ENCODE data around the gene SSB. TPM values are rescaled to one million over a fixed set of nuclear protein-coding genes. Genes with fewer than 3 reads are reported as not detected.
"Not testable (repeated sequence)": the region's sequence is repeated elsewhere in the genome, so short reads cannot be mapped to it uniquely, and the experiment has no call there.

The SSB gene
- total and polyA plus RNA-seq, 8 donors: 30.7 to 94.2 (median 55.4) TPM

GRCh38 chr2:169818241-169818640 is 19.6 kb downstream of the SSB start:
- TF ChIP-seq POLR2AphosphoS5 (IDR thresholded peaks at IDR 0.05) (no peak), CTCF (IDR thresholded peaks at IDR 0.05) (no peak), EP300 (IDR thresholded peaks at IDR 0.05) (no peak), POLR2A (IDR thresholded peaks at IDR 0.05) (no peak)
- no peak for DNase-seq
- intact Hi-C loops (cut with DNase I; ENCODE audit: low total_unique reads): no loop called here
- Histone ChIP-seq H3K4me3 (no peak overlapping the region), H3K9me3 (no peaks in the 10 kb centered on the region), H3K36me3 (peaks cover 3 to 76% (median 66%) of the 10 kb centered on the region in 4 donors), H3K27ac (no peak overlapping the region), H3K4me1 (peaks cover 9 to 46% (median 27%) of the 10 kb centered on the region in 4 donors), H3K27me3 (no peaks in the 10 kb centered on the region)

GRCh38 chr2:169819106-169819505 is 20.4 kb downstream of the SSB start:
- 41 to 75% (median 52%) methylated on average over 1 of the region's 1 CpG for WGBS, 5 donors
- intact Hi-C loops (cut with DNase I; ENCODE audit: low total_unique reads): no loop called here
- peaks cover 17 to 55% (median 35%) of the 10 kb centered on the region in 4 donors for H3K4me1 ChIP-seq
- no peaks in the 10 kb centered on the region for H3K27me3 ChIP-seq
- H3K9me3 ChIP-seq: no peaks in the 10 kb centered on the region
- peaks cover 0 to 67% (median 59%) of the 10 kb centered on the region in 4 donors for H3K36me3 ChIP-seq
- no peak for DNase-seq
- no peak for TF ChIP-seq EP300 (IDR thresholded peaks at IDR 0.05)
- TF ChIP-seq POLR2A (IDR thresholded peaks at IDR 0.05): no peak
- TF ChIP-seq POLR2AphosphoS5 (IDR thresholded peaks at IDR 0.05): no peak
- TF ChIP-seq CTCF (IDR thresholded peaks at IDR 0.05): no peak
- H3K27ac ChIP-seq: no peak overlapping the region
- no peak overlapping the region for H3K4me3 ChIP-seq

- 46 to 70% (median 64%) methylated on average over 7 of the region's 7 CpGs for WGBS, 5 donors
- H3K36me3 ChIP-seq: peaks cover 0 to 57% (median 51%) of the 10 kb centered on the region in 4 donors
- H3K4me3 ChIP-seq; H3K27ac ChIP-seq; H3K27me3 ChIP-seq; DNase-seq; intact Hi-C loops (cut with DNase I; ENCODE audit: low total_unique reads); H3K9me3 ChIP-seq: not testable (repeated sequence)
- peaks cover 17 to 59% (median 39%) of the 10 kb centered on the region in 4 donors for H3K4me1 ChIP-seq
Measured at GRCh38 chr2:169820101-169820500, 21.4 kb downstream of the SSB start.

- Histone ChIP-seq H3K27ac (no peak overlapping the region), H3K9me3 (no peaks in the 10 kb centered on the region), H3K4me3 (no peak overlapping the region), H3K27me3 (no peaks in the 10 kb centered on the region), H3K4me1 (peaks cover 17 to 68% (median 44%) of the 10 kb centered on the region in 4 donors), H3K36me3 (peaks cover 0 to 38% (median 33%) of the 10 kb centered on the region in 4 donors)
- intact Hi-C loops (cut with DNase I; ENCODE audit: low total_unique reads): no loop called here
- no peak for TF ChIP-seq EP300 (IDR thresholded peaks at IDR 0.05)
- TF ChIP-seq CTCF (IDR thresholded peaks at IDR 0.05): no peak
- no peak for TF ChIP-seq POLR2AphosphoS5 (IDR thresholded peaks at IDR 0.05)
- no peak for TF ChIP-seq POLR2A (IDR thresholded peaks at IDR 0.05)
- 54 to 63% (median 55%) methylated on average over 3 of the region's 3 CpGs for WGBS, 5 donors
- no peak for DNase-seq
Measured at GRCh38 chr2:169822036-169822435, 23.4 kb downstream of the SSB start.

- H3K27ac ChIP-seq: no peak overlapping the region
- H3K9me3 ChIP-seq: no peaks in the 10 kb centered on the region
- intact Hi-C loops (cut with DNase I; ENCODE audit: low total_unique reads): no loop called here
- H3K27me3 ChIP-seq: no peaks in the 10 kb centered on the region
- H3K4me3 ChIP-seq: no peak overlapping the region
- 73 to 80% (median 78%) methylated on average over 4 of the region's 4 CpGs for WGBS, 5 donors
- peaks cover 17 to 70% (median 46%) of the 10 kb centered on the region in 4 donors for H3K4me1 ChIP-seq
- H3K36me3 ChIP-seq: peaks cover 0 to 29% (median 24%) of the 10 kb centered on the region in 4 donors
- TF ChIP-seq CTCF (IDR thresholded peaks at IDR 0.05) (no peak), POLR2A (IDR thresholded peaks at IDR 0.05) (no peak), EP300 (IDR thresholded peaks at IDR 0.05) (no peak), POLR2AphosphoS5 (IDR thresholded peaks at IDR 0.05) (no peak)
- no peak for DNase-seq
Measured at GRCh38 chr2:169822785-169823392, 24.2 kb downstream of the SSB start.
